Adrenal gland (tissue), 5 donors: Measurements from ENCODE around the gene SLC44A5.

Source experiments
- CTCF ChIP-seq, 6 experiments: fragments of 450-650 bp in 4 of 6; fragments of 200-600 bp in 2 of 6; sonication (generic) in 1 of 6; IDR thresholded peaks; 1 replicate in 5 of 6; 2 replicates in 1 of 6; pipeline versions ENCODE4 v1.5.1 to v1.8.0; 2016 to 2021; ENCODE audit warnings: antibody characterized with exemption in 6 of 6, mild to moderate bottlenecking in 2 of 6, moderate library complexity in 1 of 6
- POLR2A ChIP-seq, 2 donors: fragments of 450-650 bp; IDR thresholded peaks; one replicate each; pipeline ENCODE4 v1.6.1; 2017; ENCODE audit warnings: antibody characterized with exemption in 2 of 2, mild to moderate bottlenecking in 2 of 2, moderate library complexity in 1 of 2
- donor health status: DM: no; HTN: no; CAD: no.

DNA sequence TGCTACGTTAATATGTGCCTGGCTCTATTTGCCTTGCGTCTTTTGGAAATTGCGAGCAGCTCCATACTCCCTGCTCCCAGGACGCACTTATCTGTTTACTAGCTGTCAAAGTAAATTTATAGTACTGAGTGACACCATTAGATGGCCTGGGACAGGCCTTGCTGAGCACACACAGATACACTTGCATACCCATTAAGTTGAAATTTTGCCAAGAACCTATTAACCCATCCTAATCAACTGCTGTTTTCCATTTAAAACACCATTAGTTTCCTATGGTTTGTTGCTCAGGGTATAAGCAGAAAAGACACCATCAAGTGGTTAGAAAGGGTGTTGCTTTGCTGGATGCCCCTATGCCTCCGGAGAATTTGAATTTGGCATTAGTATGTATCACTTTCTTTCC, 187.3 kb downstream of the SLC44A5 start:
- TF ChIP-seq CTCF (IDR thresholded peaks at IDR 0.05) (no peak), POLR2A (IDR thresholded peaks at IDR 0.05) (no peak)
